NCI-H69 (cell line): ENCODE results near the gene EPB41L2.
"Not testable (repeated sequence)": the region's sequence is repeated elsewhere in the genome, so short reads cannot be mapped to it uniquely, and the experiment has no call there.

ENCODE experiments used
- DNase-seq: peaks from one replicate; lab custom pipeline; 2025; lab: John Stamatoyannopoulos, UW

EPB41L2 gene

DNA sequence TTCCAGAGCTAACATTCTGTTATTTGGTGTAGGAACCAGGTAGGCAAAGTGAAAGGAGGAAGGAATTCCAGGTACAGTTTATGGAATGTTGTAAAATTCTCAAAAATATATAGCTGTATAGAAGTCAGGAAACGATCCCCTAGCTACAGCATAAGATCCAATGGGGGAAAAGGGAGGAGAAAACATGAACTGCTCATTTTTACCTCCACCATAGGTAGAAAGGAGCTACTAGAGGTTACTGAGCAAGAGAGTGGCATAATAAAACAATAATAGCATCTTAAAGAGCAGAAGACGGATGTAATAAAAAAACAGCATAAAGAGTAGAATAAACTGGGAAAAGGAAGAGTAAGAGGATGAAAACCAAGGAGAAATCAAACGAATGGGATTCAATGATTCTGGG lies 26.9 kb downstream of the EPB41L2 start:
- DNase-seq: no peak

DNA sequence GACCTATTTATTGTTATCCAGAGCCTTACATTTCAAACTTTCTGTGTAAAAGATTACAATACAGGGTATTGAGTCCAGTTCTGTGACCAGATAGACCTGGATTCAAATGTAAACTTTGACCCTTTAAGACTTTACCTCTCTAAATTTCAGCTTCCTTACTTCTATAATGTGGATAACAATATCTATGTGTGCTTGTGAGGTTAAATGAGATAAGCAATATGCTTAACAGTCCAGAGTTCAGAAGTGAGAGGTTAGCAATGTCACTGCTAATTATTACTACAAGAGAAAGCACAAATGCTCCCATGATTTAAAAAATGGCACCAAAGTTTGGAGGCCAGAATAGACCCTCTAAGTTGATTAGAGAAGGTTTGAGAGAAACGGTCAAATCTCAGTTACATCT lies 27.5 kb downstream of the EPB41L2 start:
- DNase-seq: no peak

DNA sequence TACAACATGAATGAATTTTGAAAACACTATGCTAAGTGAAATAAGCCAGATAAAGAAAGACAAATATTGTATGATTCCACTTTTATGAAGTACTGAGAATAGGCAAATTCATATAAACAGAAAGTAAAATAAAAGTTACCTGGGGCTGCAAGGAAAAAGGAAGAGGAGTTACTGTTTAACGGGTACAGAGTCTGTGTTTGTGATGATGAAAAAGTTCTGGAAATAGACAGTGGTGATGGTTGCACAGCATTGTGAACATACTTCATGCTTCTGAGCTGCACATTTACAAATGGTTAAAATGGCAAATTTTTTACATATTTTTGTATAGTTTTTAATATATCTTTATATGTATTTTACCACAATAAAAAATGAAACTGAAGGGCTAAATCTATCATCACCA lies 29.4 kb downstream of the EPB41L2 start:
- DNase-seq: no peak

DNA sequence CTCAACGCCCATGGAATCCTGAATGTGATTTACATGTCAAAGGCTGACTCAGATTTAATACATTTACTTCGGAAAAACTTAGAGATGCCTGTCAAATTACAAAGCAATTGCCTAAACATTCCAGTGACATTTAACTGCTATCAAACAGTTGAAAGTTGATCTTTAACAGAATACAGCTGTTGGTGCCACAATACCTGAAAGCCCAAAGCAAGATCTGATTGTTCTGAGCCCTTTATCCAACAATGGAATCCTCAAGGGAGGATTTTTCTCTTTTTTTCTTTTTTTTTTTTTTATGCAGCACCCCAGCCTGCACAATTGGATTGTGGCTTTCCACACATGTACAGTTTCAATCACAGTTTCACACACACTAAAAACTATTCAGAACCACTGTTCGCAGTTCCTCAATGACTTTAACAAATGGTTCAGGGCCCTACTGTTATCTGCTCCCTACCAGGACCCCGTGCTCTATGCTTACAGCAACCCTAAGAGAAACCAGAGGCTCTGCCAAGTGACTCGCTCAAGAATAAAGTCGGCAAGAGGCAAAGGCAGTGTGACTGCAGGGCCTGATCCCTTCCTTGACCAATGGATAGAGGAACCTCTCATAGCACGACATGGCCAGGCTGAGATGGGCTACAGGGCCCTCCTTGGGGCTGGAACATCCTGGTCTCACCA lies 33.3 kb downstream of the EPB41L2 start:
- DNase-seq: no peak

DNA sequence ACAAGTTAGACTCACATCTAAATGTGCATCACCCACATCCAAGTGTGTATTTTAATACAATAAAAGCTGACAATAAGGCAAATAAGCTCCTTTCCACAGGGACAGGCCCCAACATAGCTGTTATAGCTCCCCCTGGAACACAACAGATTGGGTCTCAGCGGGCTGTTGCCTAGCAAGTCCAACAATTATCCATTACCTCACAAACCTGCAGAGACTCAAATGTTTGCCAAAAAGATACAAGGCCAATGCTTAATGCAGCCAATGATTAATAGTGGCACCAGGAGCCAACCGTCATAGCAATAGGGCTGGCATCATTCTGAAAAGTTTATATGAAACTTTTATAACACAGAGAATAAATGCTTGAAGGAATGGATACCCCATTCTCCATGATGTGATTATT lies 35.7 kb downstream of the EPB41L2 start:
- DNase-seq: peak; percentile 7

DNA sequence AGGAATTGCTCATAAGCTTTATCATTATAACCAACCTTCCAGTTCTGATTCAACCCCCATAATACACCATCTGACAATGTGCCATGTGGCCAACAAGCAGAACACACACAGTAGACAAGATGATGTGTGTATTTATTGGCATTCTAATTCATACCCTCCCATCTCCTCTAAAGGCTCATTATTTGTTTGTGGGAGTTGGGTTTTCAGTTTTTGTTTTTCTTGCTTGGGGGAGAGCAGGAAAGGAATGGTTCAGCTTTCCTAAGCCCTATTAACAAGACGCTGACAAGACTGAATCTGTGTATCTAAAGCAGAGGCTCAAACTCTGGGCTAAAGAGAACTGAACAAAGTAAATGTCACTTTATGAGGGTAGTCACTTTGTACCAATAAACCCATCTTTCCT lies 36.8 kb downstream of the EPB41L2 start:
- no peak for DNase-seq

DNA sequence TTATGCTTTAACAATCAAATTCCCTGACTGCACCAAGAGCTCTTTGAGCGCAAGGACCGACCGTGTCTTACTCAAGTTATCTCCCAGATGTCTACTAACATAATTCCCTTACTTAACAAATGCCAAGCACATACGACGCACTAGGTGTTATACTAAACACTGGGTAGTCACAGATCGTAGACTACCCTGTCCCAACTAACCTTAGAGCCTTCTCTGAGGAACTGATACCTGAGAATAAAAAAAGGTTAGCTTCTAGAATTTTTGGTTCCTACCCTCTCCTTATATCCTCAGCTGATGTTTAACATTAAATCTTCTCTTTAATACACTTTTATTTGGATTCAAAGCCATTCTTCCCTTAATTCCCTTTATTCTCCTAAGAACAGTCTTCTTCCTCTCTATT lies 38.5 kb downstream of the EPB41L2 start:
- no peak for DNase-seq

DNA sequence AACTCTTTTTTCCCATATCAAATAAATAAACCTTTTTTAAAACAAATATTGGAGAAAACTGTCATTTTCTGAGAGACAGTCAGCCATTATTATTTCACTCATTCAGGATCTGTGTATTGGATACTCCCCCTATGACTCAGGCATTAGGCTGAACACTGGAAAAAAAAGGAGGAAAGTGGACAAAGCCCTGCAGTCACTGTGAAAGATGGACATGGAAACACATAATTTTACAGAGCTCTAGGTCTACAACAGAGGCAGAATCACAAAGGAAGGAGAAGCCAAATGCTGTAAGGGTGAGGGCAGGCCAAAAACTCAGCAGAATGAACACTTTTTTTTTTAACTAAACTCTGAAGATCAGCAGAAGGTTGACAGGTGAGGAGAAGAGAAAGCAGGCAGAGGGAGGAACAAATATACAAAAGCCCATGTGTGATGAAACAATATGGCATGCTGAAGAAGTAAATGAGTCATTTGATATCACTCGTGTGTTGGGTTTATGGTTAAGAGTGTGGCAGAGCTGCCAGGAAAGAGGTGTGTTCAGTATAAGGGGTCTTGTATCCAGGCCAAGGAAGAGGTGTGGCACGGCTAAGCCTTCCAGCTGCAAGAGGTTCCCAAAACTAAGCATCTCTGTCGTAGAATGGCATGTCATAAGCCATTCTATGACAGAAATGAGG lies 39.1 kb downstream of the EPB41L2 start:
- no peak for DNase-seq

DNA sequence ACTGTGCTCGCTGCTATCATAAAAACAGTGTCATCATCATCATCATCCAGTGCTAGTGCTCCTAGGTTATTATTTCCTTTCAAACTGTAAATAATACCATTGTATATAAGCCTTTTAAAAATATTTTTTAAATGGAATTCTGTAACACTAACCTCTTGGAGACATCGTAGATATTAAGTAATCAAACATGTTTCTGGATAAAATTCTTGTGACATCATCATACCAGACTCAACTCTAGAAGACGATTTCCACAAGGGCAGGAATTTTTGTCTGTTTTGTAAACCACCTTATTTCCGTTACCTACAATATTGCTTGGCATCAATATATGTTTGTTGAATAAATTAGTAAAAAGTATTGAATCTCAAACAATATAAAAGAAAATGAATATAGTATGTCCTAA lies 40.4 kb downstream of the EPB41L2 start:
- no peak for DNase-seq

DNA sequence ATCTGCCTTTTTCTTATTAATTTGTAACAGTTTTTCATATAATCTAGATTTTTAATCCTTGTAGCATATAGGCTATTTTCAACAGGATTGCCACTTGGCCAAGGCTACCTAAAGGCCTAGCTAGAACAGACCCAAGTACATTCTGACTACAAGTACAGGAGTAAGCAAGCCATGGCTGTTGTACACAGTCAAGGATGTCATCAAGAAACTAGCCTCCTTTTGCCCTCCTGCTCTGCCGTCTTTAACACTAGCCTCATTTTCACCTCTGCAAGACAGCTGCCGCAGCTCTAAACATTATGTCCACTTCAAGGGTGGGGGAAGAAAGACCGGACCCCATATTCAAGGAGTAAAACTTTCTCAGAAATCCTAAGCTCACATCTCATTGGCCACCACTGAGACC lies 45.1 kb downstream of the EPB41L2 start:
- no peak for DNase-seq

DNA sequence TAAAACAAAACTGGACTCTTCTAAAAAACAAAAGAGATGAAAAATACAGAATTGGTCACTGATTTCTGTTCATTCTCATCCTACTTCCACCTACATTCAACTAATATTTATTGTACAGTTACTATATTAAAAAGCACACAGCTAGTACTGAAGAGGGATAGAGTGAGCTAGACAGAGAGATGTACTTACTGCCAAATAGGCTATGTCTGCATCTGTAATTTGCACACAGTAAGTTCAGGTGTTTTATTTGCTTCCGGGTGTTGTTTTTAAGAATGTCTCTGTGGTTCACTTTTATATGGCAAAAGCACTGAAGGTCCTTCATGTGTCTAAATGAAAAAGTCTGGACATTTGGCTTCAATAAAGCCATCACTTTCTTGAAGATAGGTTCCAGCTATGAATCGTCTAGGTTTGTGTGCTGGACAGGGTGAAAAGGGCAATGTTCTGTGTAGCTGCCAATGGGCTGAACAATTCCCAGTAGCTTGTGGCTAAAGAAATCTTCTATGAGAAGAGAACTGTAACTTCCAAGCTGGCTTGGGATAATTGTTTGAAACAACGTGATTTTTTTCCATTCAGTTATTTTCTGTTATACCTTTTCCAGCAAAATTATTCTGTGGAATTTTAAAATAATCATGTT lies 47.3 kb downstream of the EPB41L2 start:
- DNase-seq: no peak

DNA sequence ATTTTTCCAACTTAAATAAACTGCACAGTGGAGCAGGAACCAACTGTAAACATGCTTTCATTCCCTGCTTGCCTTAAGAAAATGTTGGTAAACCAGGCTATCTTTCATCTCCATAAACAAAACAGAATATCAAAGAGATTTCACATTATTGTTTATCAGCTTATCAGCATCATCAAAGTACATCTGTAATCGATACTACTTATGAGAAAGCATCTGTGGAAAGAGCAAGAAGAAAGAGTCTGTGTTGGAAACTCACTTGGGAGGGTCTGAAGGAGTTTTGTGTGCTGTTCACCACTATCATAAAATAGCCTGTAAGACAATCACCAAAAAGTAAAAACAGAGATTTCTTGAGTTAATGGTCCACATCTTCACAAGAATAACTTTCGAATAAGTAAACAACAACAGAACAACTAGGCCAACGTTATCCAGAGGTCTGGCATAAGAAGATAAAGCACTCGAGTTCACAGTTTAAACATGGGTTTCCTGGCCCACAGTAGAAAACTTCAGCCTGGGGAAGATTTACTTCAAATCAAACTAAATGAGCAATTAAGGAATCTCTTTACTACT lies 47.9 kb downstream of the EPB41L2 start:
- DNase-seq: no peak

DNA sequence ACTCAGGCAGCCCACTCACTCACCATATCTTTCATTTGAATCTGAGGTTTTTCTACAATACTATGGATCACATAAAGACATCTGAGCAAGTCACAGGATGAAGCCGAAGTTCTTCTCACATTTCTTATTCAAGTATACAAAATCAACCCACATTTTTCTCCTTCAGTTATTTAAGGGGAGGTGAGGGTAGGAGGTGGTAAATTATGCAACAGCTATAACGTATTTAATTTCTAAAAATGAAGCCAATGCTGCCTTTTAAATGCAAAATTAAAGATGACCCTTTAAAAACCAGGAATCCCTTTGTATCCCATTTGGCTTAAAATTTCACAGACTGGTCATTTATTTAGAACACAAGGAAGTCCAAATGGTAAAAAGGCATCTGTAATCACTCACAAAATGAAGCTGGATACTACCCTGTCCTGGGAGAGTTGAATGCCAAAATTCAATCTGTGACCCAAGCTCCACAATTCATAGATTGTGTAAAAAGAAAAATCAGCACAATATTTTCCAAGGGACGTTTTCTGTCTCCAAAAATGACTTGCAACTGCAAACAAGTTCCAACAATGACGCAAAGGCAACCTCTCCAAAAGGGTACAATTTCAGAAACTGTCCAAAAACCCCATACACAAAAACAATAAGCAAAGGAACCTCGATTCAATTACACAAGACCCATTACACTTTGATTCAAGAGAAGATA lies 48.8 kb downstream of the EPB41L2 start:
- no peak for DNase-seq

DNA sequence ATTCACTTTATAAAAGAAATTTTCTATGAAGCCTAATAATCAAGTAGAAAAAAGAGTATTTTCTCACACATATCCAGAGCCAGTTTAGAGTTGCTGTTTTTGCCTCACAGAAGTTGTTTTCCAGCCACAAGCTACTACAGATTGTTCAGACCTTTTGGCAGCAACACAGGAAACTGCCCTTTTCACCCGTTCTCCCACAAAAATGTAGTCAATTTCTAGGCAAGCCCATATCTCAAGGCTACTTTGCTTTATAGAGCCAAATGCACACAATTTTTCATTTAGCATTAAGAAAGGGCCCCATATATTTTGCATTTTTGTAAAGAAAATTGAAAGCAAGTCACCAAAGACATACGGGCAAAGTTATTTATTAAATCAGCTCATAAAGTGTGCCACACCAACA lies 49.5 kb downstream of the EPB41L2 start:
- DNase-seq: no peak

DNA sequence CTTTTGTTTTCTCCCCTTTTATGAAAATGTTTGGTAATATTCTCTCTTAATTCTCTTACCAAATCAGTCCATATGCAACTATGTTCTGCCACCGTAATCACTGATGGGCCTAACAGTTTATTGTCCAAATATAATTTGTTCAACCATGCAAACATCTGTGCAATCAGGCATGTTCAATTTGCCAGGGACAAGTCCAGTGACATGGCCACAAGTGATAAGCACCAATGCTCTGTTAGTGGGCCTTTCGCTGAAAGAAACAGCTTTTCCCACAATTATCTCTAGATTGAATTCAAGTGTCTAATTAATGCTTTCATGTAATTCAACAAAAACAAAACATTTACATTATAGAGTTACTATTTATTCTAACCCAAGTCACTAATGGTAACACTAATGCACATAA lies 53.3 kb downstream of the EPB41L2 start:
- no peak for DNase-seq

DNA sequence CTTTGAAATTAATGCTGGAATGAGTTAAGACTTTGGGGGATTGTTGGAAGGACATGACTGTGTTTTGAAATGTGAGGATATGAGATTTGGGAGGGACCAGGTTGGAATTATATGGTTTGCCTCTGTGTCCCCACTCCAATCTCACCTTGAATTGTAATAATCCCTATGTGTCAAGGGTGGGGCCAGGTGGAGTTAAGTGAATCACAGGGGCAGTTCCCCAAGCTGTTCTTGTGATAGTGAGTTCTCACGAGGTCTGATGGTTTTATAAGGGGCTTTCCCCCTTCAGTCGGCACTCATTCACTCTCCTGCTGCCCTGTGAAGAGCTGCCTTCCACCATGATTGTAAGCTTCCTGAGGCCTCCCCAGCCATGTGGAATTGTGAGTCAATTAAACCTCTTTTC lies 54.1 kb downstream of the EPB41L2 start:
- DNase-seq: not testable (repeated sequence)

DNA sequence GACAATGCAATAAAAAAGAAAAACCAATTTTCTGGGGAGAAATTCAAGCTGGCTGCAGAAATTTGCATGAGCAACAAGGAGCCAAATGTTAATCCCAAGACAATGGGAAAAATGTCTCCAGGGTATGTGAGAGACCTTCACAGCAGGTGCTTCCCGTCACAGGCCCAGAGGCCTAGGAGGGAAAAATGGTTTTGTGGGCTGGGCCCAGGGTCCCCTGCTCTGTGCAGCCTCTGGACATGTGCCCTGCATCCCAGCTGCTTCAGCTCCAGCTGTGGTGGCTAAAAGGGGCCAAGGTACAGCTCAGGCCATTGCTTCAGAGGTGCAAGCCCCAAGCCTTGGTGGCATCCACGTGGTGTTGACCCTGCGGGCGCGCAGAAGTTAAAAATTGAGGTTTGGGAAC lies 55.1 kb downstream of the EPB41L2 start:
- not testable (repeated sequence) for DNase-seq

DNA sequence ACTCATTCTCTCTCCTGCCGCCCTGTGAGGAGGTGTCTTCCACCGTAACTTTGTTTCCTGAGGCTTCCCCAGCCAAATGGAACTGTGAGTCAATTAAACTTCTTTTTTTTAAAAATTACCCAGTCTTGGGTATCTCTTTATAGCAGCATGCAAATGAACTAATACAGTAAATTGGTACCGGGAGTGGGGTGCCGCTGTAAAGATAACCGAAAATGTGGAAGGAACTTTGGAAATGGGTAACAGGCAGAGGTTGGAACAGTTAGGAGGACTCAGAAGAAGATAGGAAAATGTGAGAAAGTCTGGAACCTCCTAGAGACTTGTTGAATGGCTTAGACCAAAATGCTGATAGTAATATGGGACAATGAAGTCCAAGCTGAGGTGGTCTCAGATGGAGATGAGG lies 55.8 kb downstream of the EPB41L2 start:
- DNase-seq: no peak

DNA sequence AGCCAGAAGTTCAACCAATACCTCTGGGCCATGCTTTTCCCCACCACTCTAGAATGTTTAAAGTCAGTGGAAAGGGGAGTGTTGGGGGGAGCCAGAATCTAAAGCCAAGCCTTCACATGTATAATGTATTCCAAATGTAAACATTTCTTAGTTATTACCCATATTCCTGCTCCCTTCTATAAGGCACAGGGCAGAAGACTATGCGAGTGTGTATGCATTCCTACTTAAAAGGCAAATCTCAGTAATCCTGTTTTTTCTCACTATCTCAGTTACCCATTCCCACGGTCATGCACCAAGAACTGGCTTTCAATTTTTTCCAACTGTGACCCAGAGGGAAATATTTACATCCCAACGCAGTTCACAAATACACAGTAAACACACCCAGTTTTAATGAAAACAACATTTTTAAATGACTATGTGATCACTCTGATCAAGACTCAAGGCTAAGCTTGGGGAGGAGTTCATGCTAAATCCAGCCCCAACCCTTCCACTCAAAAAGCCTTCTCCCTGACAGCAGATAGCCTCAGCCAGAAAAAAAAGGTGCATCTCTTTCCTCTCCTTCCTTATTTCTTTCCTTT lies 57.5 kb downstream of the EPB41L2 start:
- no peak for DNase-seq

DNA sequence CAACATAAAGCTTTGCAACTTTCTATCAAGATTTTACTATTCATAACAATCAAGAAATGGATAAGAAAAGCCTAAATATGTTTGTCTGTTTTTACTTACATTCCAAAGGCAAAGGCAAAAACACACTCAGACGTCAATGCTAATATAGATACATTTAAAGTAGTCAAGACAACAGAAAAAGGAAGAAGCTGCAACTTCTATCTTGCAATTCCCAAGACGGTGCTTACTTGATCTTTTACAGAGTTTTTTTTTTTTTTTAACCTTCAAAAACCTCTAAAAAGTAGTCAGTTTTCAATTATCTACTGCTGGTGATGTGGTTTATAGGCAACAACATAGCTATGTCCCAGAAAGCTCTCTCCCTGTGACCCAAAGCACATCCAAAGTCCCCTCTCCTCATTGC lies 58.1 kb downstream of the EPB41L2 start:
- DNase-seq: no peak

DNA sequence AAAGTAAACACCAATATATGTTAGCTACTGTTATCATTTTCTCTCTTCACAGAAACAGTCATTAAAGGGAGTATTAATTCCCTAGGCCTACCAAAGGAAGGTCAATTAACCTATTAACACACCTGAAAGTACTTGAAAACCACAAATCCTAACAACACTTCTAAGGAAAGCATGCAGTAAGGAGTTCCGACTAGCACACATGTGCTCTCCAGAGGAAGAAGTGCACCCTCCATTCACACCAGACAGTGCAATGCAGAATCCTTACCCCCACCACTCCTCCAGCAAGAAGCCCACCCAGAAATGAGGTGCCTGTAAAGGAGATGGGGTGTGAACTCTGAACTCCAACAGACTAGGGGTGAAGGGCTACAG lies 58.7 kb downstream of the EPB41L2 start:
- DNase-seq: no peak
